C4-2B (cell line): ENCODE results near the gene PCNX1.
"Not testable (repeated sequence)": the region's sequence is repeated elsewhere in the genome, so short reads cannot be mapped to it uniquely, and the experiment has no call there.

Experiments
- ZFX ChIP-seq: fragments of 450-650 bp; IDR thresholded peaks from 2 replicates; pipeline ENCODE4 v1.6.1; 2017
- TF ChIP-seq, protein P1 (sequence below): fragments of 450-650 bp; conservative IDR thresholded peaks from 2 replicates; pipeline ENCODE4 v1.5.1; 2017; ENCODE audit warnings: mild to moderate bottlenecking

DNA sequence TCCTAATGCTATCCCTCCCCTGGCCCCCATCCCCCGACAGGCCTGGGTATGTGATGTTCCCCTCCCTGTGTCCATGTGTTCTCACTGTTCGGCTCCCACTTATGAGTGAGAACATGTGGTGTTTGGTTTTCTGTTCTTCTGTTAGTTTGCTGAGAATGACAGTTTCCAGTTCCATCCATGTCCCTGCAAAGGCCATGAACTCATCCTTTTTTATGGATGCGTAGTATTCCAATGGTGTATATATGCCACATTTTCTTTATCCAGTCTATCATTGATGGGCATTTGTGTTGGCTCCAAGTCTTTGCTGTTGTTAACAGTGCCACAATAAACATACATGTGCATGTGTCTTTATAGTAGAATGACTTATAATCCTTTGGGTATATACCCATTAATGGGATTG, 157.5 kb downstream of the PCNX1 start:
- TF ChIP-seq, protein P1, sequence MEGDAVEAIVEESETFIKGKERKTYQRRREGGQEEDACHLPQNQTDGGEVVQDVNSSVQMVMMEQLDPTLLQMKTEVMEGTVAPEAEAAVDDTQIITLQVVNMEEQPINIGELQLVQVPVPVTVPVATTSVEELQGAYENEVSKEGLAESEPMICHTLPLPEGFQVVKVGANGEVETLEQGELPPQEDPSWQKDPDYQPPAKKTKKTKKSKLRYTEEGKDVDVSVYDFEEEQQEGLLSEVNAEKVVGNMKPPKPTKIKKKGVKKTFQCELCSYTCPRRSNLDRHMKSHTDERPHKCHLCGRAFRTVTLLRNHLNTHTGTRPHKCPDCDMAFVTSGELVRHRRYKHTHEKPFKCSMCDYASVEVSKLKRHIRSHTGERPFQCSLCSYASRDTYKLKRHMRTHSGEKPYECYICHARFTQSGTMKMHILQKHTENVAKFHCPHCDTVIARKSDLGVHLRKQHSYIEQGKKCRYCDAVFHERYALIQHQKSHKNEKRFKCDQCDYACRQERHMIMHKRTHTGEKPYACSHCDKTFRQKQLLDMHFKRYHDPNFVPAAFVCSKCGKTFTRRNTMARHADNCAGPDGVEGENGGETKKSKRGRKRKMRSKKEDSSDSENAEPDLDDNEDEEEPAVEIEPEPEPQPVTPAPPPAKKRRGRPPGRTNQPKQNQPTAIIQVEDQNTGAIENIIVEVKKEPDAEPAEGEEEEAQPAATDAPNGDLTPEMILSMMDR: not testable (repeated sequence)
- TF ChIP-seq ZFX: not testable (repeated sequence)
